Activated CD4-positive, alpha-beta T cell treated with anti-CD3 and anti-CD28 coated beads for 1 hour (primary cell): Measurements from ENCODE around the gene ZNF600.
"Not testable (repeated sequence)": the region's sequence is repeated elsewhere in the genome, so short reads cannot be mapped to it uniquely, and the experiment has no call there.

ENCODE experiments used
- DNase-seq: peaks from one replicate; pipeline ENCODE4 v3.0.0-alpha.2; 2020

Gene ZNF600

GRCh38 chr19:52786464-52787354 is at the start of gene ZNF600:
TSS of gene ZNF600 (minus strand) at chr19:52786791. CDS start at chr19:52778888, 7,903 bp downstream.
- peak; percentile 63 for DNase-seq

- not testable (repeated sequence) for DNase-seq
Observed at GRCh38 chr19:52834289-52834688, 47.7 kb upstream of the ZNF600 start.

DNA sequence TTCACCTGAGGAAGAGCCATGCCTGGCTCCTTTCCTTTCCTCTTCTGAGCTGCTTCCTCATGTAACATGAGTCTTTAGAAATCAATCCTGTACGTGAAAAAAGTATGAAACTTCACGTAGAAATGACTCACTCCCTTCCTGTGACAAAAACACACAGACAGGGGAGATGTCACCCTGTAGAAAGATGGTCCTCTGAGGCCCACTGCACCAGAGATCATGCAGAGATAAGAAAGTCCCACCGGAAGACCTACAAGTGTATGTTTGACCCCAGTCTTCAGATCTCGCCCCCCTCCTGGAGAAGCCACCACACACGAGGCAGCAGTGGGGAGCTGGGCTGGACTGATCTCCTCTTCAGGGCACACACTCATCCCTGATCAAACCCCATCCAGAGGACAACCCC is 47.0 kb upstream of the ZNF600 start:
- not testable (repeated sequence) for DNase-seq

DNA sequence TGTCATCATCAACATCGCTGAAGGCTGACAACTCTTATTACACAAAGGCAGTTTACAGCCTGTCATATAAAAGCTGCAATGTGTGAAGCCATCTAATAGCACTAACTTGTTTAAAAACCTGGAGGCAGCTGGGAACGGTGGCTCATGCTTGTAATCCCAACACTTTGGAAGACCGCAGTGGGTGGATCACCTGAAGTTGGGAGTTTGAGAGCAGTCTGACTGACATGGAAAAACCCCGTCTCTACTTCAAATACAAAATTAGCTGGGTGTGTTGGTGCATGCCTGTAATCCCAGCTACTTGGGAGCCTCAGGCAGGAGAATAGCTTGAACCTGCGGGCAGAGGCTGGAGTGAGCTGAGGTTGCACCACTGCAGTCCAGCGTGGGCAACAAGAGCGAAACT is 43.3 kb upstream of the ZNF600 start:
- not testable (repeated sequence) for DNase-seq

GRCh38 chr19:52825765-52826164 is 39.2 kb upstream of the ZNF600 start:
- DNase-seq, result no peak

- DNase-seq, result no peak
Observed at GRCh38 chr19:52823676-52824075, 37.1 kb upstream of the ZNF600 start.

GRCh38 chr19:52821204-52821960 is 34.8 kb upstream of the ZNF600 start, which contains the start of gene ZNF28:
TSS of gene ZNF28 (minus strand) at chr19:52821633. CDS start at chr19:52817958, 3,675 bp downstream.
- DNase-seq, result peak; percentile 45

- not testable (repeated sequence) for DNase-seq
Observed at GRCh38 chr19:52820472-52821203, 34.0 kb upstream of the ZNF600 start.

- DNase-seq, result no peak
Observed at GRCh38 chr19:52809801-52810200, 23.2 kb upstream of the ZNF600 start.

DNA sequence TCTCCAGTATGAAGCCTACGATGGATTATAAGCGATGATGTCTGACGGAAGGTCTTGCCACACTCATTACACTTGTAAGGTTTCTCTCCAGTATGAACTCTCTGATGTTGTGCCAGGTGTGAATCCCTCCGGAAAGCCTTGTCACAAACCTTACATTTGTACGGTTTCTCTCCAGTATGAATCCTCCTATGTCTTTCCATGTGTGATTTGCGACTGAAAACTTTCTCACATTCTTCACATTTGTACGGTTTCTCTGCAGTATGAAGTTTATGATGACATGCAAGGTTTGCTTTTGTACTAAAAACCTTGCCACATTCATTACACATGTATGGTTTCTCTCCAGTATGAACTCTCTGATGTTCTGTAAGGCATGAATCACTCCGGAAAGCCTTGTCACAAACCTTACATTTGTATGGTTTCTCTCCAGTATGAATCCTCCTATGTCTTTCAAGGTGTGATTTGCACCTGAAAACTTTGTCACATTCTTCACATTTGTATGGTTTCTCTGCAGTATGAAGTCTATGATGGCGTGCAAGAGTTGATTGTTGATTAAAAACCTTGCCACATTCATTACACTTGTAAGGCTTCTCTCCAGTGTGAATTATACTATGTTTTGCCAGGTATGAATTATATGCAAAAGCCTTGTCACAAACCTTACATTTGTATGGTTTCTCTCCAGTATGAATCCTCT is 13.5 kb upstream of the ZNF600 start:
- DNase-seq, result not testable (repeated sequence)

DNA sequence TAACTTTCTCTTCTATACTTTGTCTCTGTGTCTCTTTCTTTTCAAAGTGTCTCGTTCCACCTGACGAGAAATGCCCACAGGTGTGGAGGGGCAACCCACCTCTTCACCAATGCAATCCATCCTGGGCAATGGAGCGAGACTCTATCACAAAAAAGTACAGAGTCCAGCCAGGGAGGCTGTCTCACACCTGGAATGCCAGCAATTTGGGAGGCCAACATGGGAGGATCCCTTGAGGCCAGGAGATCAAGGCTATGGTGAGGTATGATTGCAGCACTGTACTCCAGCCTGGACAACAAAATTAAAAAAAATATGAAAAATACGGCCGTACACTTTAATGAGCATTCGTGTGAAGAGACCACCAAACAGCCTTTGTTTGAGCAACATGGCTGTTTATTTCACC is 2.8 kb upstream of the ZNF600 start:
- DNase-seq, result no peak

DNA sequence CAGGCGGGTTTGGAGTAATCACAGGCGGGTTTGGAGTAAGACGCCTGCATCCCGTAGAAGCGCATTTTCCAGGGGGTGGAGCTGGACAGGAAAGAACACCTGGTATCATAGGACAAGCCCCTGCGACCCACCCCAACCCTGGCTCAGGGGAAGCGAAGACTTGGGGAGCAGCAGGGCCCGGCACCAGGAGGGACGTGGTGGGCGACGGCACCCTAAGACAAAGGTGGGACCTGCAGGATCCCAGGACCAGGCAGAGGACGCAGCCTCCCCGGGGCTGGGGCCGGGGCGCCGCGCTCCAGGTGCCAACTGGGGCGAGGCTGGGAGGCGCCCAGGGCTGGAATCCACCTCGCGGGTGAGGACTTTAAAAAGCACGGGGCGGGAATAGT is 520 bp downstream of the ZNF600 start:
- DNase-seq, result no peak

GRCh38 chr19:52785506-52785905 is 1.1 kb downstream of the ZNF600 start:
- DNase-seq, result no peak

DNA sequence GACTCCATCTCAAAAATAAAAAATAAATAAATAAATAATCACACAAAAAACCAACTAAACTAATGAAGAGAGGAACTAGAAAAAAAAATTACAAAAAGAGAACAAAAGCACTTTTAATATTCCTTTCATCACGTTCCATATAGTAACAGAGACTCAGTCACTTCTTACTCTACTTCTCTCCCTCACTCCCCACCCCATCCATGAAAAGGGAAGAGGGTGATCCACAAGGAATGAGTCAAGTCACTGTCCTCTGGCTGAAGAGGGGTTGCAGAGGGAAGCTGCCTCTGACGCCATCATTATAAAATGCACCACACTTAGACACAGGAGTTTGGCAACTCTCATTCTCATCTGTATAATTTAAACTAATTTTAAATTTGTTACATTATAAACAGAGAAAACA is 3.7 kb downstream of the ZNF600 start:
- not testable (repeated sequence) for DNase-seq

GRCh38 chr19:52778811-52779210 is 7.8 kb downstream of the ZNF600 start:
- DNase-seq, result no peak

DNA sequence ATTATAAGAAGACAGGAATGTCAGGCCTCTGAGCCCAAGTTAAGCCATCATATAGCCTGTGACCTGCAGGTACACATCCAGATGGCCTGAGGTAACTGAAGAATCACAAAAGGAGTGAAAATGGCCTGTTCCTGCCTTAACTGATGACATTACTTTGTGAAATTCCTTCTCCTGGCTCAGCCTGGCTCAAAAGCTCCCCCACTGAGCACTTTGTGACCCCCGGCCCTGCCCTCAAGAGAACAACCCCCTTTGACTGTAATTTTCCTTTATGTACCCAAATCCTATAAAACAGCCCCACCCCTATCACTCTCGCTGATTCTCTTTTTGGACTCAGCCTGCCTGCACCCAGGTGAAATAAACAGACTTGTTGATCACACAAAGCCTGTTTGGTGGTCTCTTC is 30.1 kb downstream of the ZNF600 start:
- DNase-seq, result not testable (repeated sequence)

GRCh38 chr19:52749780-52750179 is 36.8 kb downstream of the ZNF600 start:
- DNase-seq, result no peak

GRCh38 chr19:52748336-52748950 is 38.1 kb downstream of the ZNF600 start:
- DNase-seq, result no peak

DNA sequence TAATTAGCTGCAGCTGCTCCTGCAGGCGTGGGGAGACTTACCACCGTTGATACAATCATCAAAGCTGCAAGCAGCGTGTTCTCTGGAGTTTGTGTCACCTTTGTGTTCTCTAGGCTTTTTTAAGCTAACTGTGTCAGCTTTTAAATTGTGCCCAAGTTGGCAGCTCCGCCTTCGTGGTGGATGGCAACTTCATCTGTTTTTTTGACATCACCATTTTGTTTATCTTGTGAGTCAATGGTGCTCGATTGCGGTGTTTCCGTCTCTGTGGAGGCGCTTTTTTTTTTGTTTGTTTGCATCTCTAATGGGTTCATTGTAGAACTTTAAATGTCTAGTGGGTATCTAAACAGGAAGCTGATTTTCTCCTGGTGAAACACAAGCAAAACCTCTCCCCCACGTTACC is 40.7 kb downstream of the ZNF600 start:
- DNase-seq, result not testable (repeated sequence)

DNA sequence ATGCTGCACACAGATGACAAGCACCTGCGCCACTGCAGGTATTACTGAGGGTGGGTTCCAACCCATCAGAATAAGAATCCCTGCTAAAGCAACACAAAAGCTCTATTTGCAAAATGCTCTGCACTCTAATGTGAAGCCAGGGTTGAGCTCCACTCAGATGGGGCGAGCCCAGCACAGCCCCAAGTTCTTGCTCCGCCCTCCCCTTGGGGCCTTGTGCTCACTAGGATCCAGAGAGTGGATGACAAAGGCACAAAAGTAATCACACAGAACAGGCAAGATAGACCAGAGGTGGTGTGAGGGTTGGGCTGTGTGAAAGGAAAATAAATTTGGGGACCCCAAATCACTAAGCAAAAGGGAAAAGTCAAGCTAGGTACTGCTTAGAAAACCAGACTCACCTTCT is 43.5 kb downstream of the ZNF600 start:
- DNase-seq, result no peak

DNA sequence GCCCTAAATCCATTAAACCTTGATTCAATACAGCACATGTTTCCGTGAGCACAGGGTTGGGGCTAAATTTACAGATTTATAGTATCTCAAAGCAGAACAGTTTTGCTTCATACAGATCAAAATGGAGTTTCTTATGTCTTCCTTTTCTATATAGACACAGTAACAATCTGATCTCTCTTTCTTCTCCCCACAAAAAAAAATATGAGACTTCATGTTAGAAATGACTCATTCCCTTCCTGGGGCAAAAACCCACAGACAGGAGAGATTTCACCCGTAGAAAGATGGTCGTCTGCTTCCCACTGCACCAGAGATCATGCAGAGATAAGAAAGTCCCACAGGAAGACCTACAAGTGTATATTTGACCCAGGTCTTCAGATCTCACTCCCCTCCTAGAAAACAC is 44.1 kb downstream of the ZNF600 start:
- DNase-seq, result no peak

DNA sequence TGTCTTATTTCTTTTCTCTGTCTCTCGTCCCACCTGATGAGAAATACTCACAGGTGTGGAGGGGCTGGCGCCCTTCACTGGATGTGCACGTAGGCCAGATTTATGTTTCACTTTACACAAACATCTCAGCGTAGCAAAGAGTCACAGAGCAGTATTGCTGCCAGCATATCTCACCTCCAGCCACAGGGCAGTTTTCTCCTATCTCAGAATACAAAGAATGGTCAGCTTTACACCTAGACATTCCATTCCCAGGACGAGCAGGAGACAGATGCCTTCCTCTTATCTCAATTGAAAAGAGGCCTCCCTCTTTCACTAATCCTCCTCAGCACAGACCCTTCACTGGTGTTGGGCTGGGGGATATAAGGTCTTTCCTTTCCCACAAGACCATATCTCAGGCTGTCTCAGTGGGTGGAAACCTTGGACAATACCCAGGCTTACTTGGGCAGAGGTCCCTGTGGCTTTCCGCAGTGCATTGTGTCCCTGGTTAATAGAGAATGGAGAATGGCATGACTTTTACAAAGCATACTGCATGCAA is 44.6 kb downstream of the ZNF600 start:
- no peak for DNase-seq
